K562 (cell line): Measurements from ENCODE around the gene RGPD8. TPM values are rescaled to one million over a fixed set of nuclear protein-coding genes. Genes with fewer than 3 reads are reported as not detected.

Experiments used
- ATAC-seq: fragments of 200-7000 bp; cut with Tn5 transposase; 3 replicates; pipeline ENCODE4 v1.9.1; 2020; ENCODE audit warnings: moderate library complexity
- BruUV-seq: library from RNA; stranded (reverse); fragments of 400-500 nt; replicated peaks from 2 replicates; lab custom pipeline; 2021; lab: Mats Ljungman, UMichigan
- CTCF ChIA-PET: fragments of 300-600 bp; formaldehyde crosslinking; extraction: SDS; loops from one replicate; lab custom pipeline; 2021; ENCODE audit warnings: low intra/inter-chr PET ratio; lab: Yijun Ruan, JAX
- POLR2A ChIA-PET: fragments of 300-600, 350-650 bp; sonication (Branson Sonifier 250); formaldehyde crosslinking; extraction: SDS; loops from one replicate; lab custom pipeline; 2021; ENCODE audit warnings: antibody characterized with exemption, inconsistent platforms; lab: Yijun Ruan, JAX
- DNase-seq, 4 experiments: peaks; one replicate each; pipeline versions ENCODE4 v3.0.0 to v3.0.0-alpha.2; 2011 to 2018; ENCODE audit warnings: low spot score in 3 of 4, mixed read lengths in 3 of 4; ENCODE audit errors: extremely low read depth in 1 of 4
- FAIRE-seq: peaks from 2 replicates; lab custom pipeline; 2011; peaks lifted over from hg19 to GRCh38; lab: Jason Lieb, UNC
- H2AFZ ChIP-seq: 2 replicates; pipeline ENCODE4 v1.6.0; 2011; ENCODE audit warnings: low read depth, low read length, control low read depth, inconsistent platforms
- H3K27ac ChIP-seq: fragments of 200-600 bp; 3 replicates; pipeline ENCODE4 v1.8.0; 2011; ENCODE audit warnings: low read depth, mild to moderate bottlenecking, control low read depth, inconsistent platforms, low read length, moderate library complexity, mixed read lengths; ENCODE audit errors: extremely low read depth
- H3K27me3 ChIP-seq, 2 experiments: fragments of 300-600 bp in 1 of 2; 2 replicates in 1 of 2; 3 replicates in 1 of 2; pipeline versions ENCODE4 v1.6.0 to v1.8.0; 2011; ENCODE audit warnings: inconsistent platforms in 2 of 2, low read length in 2 of 2, mild to moderate bottlenecking in 1 of 2, mixed read lengths in 1 of 2, moderate library complexity in 1 of 2; ENCODE audit not compliant: control insufficient read depth in 2 of 2, insufficient read depth in 2 of 2
- H3K36me3 ChIP-seq: fragments of 300-600 bp; 3 replicates; pipeline ENCODE4 v1.8.0; 2011; ENCODE audit warnings: mild to moderate bottlenecking, low read length, inconsistent platforms; ENCODE audit not compliant: control insufficient read depth, insufficient read depth
- H3K4me1 ChIP-seq, 2 experiments: fragments of 200-600 bp in 1 of 2; replicated peaks in 1 of 2; 2 replicates in 1 of 2; 3 replicates in 1 of 2; pipeline versions ENCODE4 v1.5.1 to v1.8.0; 2011; ENCODE audit warnings: inconsistent platforms in 2 of 2, low read length in 2 of 2, mild to moderate bottlenecking in 1 of 2, mixed read lengths in 1 of 2, moderate library complexity in 1 of 2; ENCODE audit not compliant: control insufficient read depth in 2 of 2, insufficient read depth in 2 of 2
- H3K4me2 ChIP-seq: 2 replicates; pipeline ENCODE4 v1.6.1; 2011; ENCODE audit warnings: low read length, control low read depth, inconsistent platforms, mixed read lengths; ENCODE audit not compliant: insufficient read depth
- H3K4me3 ChIP-seq: fragments of 200-600 bp; sonication (generic), shearing (Covaris generic); 2 replicates; pipeline ENCODE4 v1.5.1; 2016; ENCODE audit warnings: control low read depth, inconsistent platforms
- H3K79me2 ChIP-seq: fragments of 200-600 bp; 3 replicates; pipeline ENCODE4 v1.8.0; 2011; ENCODE audit warnings: low read length, inconsistent platforms; ENCODE audit not compliant: control insufficient read depth, insufficient read depth
- H3K9ac ChIP-seq, 2 experiments: 2 replicates each; pipeline versions ENCODE4 v1.6.0 to v1.6.1; 2011; ENCODE audit warnings: low read depth in 2 of 2, low read length in 2 of 2, control low read depth in 1 of 2, inconsistent platforms in 1 of 2, mild to moderate bottlenecking in 1 of 2, mixed read lengths in 1 of 2; ENCODE audit not compliant: insufficient read depth in 1 of 2
- H3K9me1 ChIP-seq: one replicate; pipeline ENCODE4 v1.6.0; 2011; ENCODE audit warnings: inconsistent platforms, mild to moderate bottlenecking, low read length, moderate library complexity; ENCODE audit not compliant: control insufficient read depth, insufficient read depth
- H3K9me3 ChIP-seq: replicated peaks from 2 replicates; pipeline ENCODE4 v1.5.1; 2011; ENCODE audit warnings: low read depth, low read length, inconsistent platforms; ENCODE audit not compliant: control insufficient read depth, insufficient read depth
- H4K20me1 ChIP-seq: replicated peaks from 2 replicates; pipeline ENCODE4 v1.6.1; 2011; ENCODE audit warnings: low read length, inconsistent platforms, mixed read lengths; ENCODE audit not compliant: control insufficient read depth, insufficient read depth
- ZBTB11 ChIP-seq, 3 experiments: fragments of 200-800 bp in 1 of 3; fragments of 250-450 bp in 1 of 3; fragments of 450-650 bp in 1 of 3; sonication (Bioruptor Pico) in 1 of 3; sonication (Bioruptor generic) in 1 of 3; formaldehyde crosslinking in 1 of 3; IDR thresholded peaks; 2 replicates each; pipeline versions ENCODE4 v1.6.1 to v1.8.0; 2016 to 2022; ENCODE audit warnings: mild to moderate bottlenecking in 2 of 3, missing genetic modification characterization in 2 of 3, missing compliant biosample characterization in 1 of 3, moderate library complexity in 1 of 3
- WGBS: fragments of 100-300 bp; shearing (Covaris generic); methylation state at CpG from one replicate; pipeline ENCODE4 v1.1.6; 2016; ENCODE audit warnings: low coverage, mixed read lengths; ENCODE audit not compliant: insufficient coverage; ENCODE audit errors: missing lambda C conversion rate; 5-methylcytosine and 5-hydroxymethylcytosine counted together
- in situ Hi-C: fragments of 300-500 bp; cut with MboI; formaldehyde crosslinking; loops from 4 replicates; pipeline ENCODE4 v1.15.0; 2018; ENCODE audit warnings: inconsistent platforms, mixed read lengths
- intact Hi-C: fragments of 100-400 bp; cut with micrococcal nuclease; formaldehyde crosslinking; loops from 2 replicates; pipeline ENCODE4 v1.14.2; 2022
- polyA plus RNA-seq, 8 experiments: library from polyadenylated mRNA; depleted of rRNA in 4 of 8; stranded (reverse) in 5 of 8; unstranded in 3 of 8; fragments of >200 nt; fragmentation: Nextera tagmentation in 2 of 8; fragmentation: Illumina TruSeq in 1 of 8; extraction: Ambion mirVana in 2 of 8; extraction: Trizol in 1 of 8; gene quantifications; 2 replicates each; pipeline versions ENCODE4 v1.2.1 to v1.2.3, GENCODE V29; 2011 to 2014; ENCODE audit warnings: inconsistent platforms in 1 of 8, missing spikeins in 1 of 8
- total RNA-seq, 7 experiments: library from RNA; depleted of rRNA in 6 of 7; stranded (reverse); fragments of >200 nt in 6 of 7; fragmentation: Illumina TruSeq in 2 of 7; extraction: Trizol in 2 of 7; gene quantifications; 2 replicates each; pipeline versions ENCODE4 v1.2.1 to v1.2.3, GENCODE V29; 2011 to 2021; ENCODE audit warnings: low replicate concordance in 1 of 7
- TF ChIP-seq, protein P1 (sequence below): fragments of 450-650 bp; formaldehyde crosslinking; IDR thresholded peaks from 2 replicates; pipeline ENCODE4 v1.4.0; 2020; ENCODE audit warnings: mild to moderate bottlenecking, mixed read lengths

RGPD8 gene
- total and polyA plus RNA-seq, 9 of the 15 experiments (the other 6 are each of a cell fraction or from before 2014, with no cell fraction given) = 0.03 to 0.47 (median 0.12) TPM; not detected in 1

DNA sequence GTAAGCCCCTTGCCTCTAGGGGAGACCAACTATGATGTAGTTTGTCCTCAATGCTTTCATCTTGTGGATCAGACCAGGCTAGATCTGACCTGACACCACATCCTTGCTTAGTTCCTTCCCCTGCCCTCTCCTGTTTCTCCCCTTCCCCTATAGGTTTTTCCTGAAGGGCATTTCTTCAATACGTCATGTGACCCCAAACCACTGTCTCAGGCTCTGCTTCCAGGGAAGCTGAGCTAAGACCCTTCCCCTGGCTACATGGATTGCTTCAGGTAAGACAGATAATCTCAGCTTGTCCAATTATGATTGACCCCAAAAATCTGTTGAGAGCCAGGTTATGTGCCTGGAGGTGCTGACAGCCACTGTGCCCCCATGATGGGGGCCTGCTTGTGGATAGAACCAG lies 25.9 kb upstream of the RGPD8 start:
- Histone ChIP-seq H4K20me1 (no peaks in the 10 kb centered on the region), H3K9me1 (no peaks in the 10 kb centered on the region), H3K9me3 (no peaks in the 10 kb centered on the region), H3K9ac (no peak overlapping the region), H3K27me3 (peaks cover 0 to 12% of the 10 kb centered on the region in 2 experiments; a peak in 2 of 5 replicates), H2AFZ (no peak overlapping the region), H3K27ac (no peak overlapping the region), H3K4me3 (no peak overlapping the region), H3K79me2 (no peaks in the 10 kb centered on the region), H3K4me1 (no peaks in the 10 kb centered on the region), H3K4me2 (no peak overlapping the region), H3K36me3 (no peaks in the 10 kb centered on the region)
- no TSS peak for BruUV-seq
- TF ChIP-seq, protein P1, sequence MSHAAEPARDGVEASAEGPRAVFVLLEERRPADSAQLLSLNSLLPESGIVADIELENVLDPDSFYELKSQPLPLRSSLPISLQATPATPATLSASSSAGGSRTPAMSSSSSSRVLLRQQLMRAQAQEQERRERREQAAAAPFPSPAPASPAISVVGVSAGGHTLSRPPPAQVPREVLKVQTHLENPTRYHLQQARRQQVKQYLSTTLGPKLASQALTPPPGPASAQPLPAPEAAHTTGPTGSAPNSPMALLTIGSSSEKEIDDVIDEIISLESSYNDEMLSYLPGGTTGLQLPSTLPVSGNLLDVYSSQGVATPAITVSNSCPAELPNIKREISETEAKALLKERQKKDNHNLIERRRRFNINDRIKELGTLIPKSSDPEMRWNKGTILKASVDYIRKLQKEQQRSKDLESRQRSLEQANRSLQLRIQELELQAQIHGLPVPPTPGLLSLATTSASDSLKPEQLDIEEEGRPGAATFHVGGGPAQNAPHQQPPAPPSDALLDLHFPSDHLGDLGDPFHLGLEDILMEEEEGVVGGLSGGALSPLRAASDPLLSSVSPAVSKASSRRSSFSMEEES (CRISPR knock-in tag) = peak; percentile 18; the same call in 1 of the 2 replicates
- no peak for TF ChIP-seq ZBTB11 (CRISPR knock-in tag; IDR thresholded peaks at IDR 0.05)
- ChIA-PET CTCF (no interaction called here), POLR2A (interaction anchor here (0.5 to 1.5 kb wide), 2 partner anchors 9 to 204 kb away, joined by 3 read pairs; partner anchors contain the start of gene ZC3H8)
- no peak for DNase-seq
- FAIRE-seq = no peak
- no peak for ATAC-seq
- WGBS = 0% methylated on average over 1 of the region's 1 CpG
- intact Hi-C loops = no loop called here
- in situ Hi-C loops = no loop called here
